Heart left ventricle (tissue), 13 donors: ENCODE results near the gene DFFB.

Experiments
- CTCF ChIP-seq, 12 donors: fragments of 200-600 bp; sonication (generic) in 4 of 12; IDR thresholded peaks; one replicate each; pipeline versions ENCODE4 v1.5.0 to v1.8.0; 2018 to 2022; ENCODE audit warnings: antibody characterized with exemption in 12 of 12, mild to moderate bottlenecking in 5 of 12
- POLR2A ChIP-seq, 2 donors: fragments of 450-650 bp; IDR thresholded peaks; one replicate each; pipeline ENCODE4 v1.6.1; 2017; ENCODE audit warnings: antibody characterized with exemption in 2 of 2, mild to moderate bottlenecking in 2 of 2, moderate library complexity in 2 of 2
- donor health status: ischemic (EF 13 %, LVEDD 7.1; RV severe dilation, severe dysfunction).
- donor health status: DM: no; HTN: yes; CAD: no.
- donor health status: DM: no; HTN: no; CAD: no.
- donor health status: ischemic (EF 25% LVEDD 6.9; RV normal size, moderate dysfunction).
- donor health status: ischemic (EF 25% LVEDD 5.7; RV mildly dilated, moderate dysfunction).
- donor health status: ischemic (EF 35%, LVEDD 5.7; RV mildly dilated, moderate dysfunction).
- donor health status: nonischemic (EF 11% LVEDD 7.7; RV severe dilation, severe dysfunction).
- donor health status: DM: yes; HTN: yes; CAD: no.
- donor health status: PGD.
- donor health status: ischemic (EF 29% LVEDD 5.4; RV normal size, mild dysfunction).
- donor health status: nonischemic (EF 23%, LVEDD 6.1; RV moderate dilation, normal function).

GRCh38 chr1:3817138-3817740 lies 40.0 kb upstream of the DFFB start:
- TF ChIP-seq CTCF (IDR thresholded peaks at IDR 0.05) (no peak), POLR2A (IDR thresholded peaks at IDR 0.05) (no peak)
